GM08714 (cell line): ENCODE data around the gene ACKR2.

Source experiments
- H3K4me3 ChIP-seq: fragments of 200-500 bp; sonication (Bioruptor generic); 2 replicates; pipeline ENCODE4 v1.5.1; 2014; ENCODE audit warnings: mild to moderate bottlenecking, low read length, inconsistent platforms
- ZNF274 ChIP-seq: IDR thresholded peaks from 2 replicates; pipeline ENCODE4 v1.6.1; 2012; ENCODE audit warnings: mild to moderate bottlenecking, low read depth, low read length

ACKR2 gene

GRCh38 chr3:42814246-42814645 lies 5.0 kb downstream of the ACKR2 start:
- no peak for TF ChIP-seq ZNF274
- no peak overlapping the region for H3K4me3 ChIP-seq

- H3K4me3 ChIP-seq, result no peak overlapping the region
- TF ChIP-seq ZNF274, result no peak
These were observed 5.8 kb downstream of the ACKR2 start for GRCh38 chr3:42814914-42815507.

- H3K4me3 ChIP-seq, result no peak overlapping the region
- no peak for TF ChIP-seq ZNF274
These were observed 6.6 kb downstream of the ACKR2 start for GRCh38 chr3:42815826-42816225.

GRCh38 chr3:42819351-42819965 lies 10.2 kb downstream of the ACKR2 start:
- no peak for TF ChIP-seq ZNF274

GRCh38 chr3:42820746-42821051 lies 11.5 kb downstream of the ACKR2 start:
- TF ChIP-seq ZNF274, result no peak

More at GRCh38 chr3:42819351-42819965, 10.2 kb downstream of the ACKR2 start:
- no peak overlapping the region for H3K4me3 ChIP-seq

GRCh38 chr3:42822828-42823227 lies 13.6 kb downstream of the ACKR2 start:
- no peak overlapping the region for H3K4me3 ChIP-seq
- TF ChIP-seq ZNF274, result no peak

More at GRCh38 chr3:42820746-42821051, 11.5 kb downstream of the ACKR2 start:
- H3K4me3 ChIP-seq, result no peak overlapping the region

- no peak for TF ChIP-seq ZNF274
- H3K4me3 ChIP-seq, result no peak overlapping the region
These were observed 14.1 kb downstream of the ACKR2 start for GRCh38 chr3:42823351-42823750.

GRCh38 chr3:42826141-42826540 lies 16.9 kb downstream of the ACKR2 start:
- no peak for TF ChIP-seq ZNF274
- H3K4me3 ChIP-seq, result no peak overlapping the region

GRCh38 chr3:42827023-42827422 lies 17.8 kb downstream of the ACKR2 start:
- TF ChIP-seq ZNF274, result no peak
- H3K4me3 ChIP-seq, result no peak overlapping the region

- H3K4me3 ChIP-seq, result no peak overlapping the region
- TF ChIP-seq ZNF274, result no peak
These were observed 18.4 kb downstream of the ACKR2 start for GRCh38 chr3:42827654-42828053.

- TF ChIP-seq ZNF274, result no peak
- H3K4me3 ChIP-seq, result no peak overlapping the region
These were observed 19.9 kb downstream of the ACKR2 start for GRCh38 chr3:42829083-42829627.

- no peak overlapping the region for H3K4me3 ChIP-seq
- TF ChIP-seq ZNF274, result no peak
These were observed 20.6 kb downstream of the ACKR2 start for GRCh38 chr3:42829628-42830436.

GRCh38 chr3:42830437-42831320 lies 21.4 kb downstream of the ACKR2 start:
- TF ChIP-seq ZNF274, result no peak
- no peak overlapping the region for H3K4me3 ChIP-seq

GRCh38 chr3:42831321-42831713 lies 22.1 kb downstream of the ACKR2 start:
- TF ChIP-seq ZNF274, result no peak
- no peak overlapping the region for H3K4me3 ChIP-seq
